Measurements from ENCODE around the gene MICU1.
"Not testable (repeated sequence)": the region's sequence is repeated elsewhere in the genome, so short reads cannot be mapped to it uniquely, and the experiment has no call there.

Gene MICU1

GRCh38 chr10:72337039-72337629 is 288.7 kb downstream of the MICU1 start:
- DNase-seq, result peak; percentile 84

- DNase-seq, result no peak
Measured at GRCh38 chr10:72336259-72337038, 289.4 kb downstream of the MICU1 start.

GRCh38 chr10:72335394-72336258 is 290.3 kb downstream of the MICU1 start:
- no peak for DNase-seq

GRCh38 chr10:72334825-72335393 is 291.0 kb downstream of the MICU1 start:
- no peak for DNase-seq

- no peak for DNase-seq
Measured at GRCh38 chr10:72334196-72334824, 291.6 kb downstream of the MICU1 start.

GRCh38 chr10:72333112-72334015 is 292.5 kb downstream of the MICU1 start:
- DNase-seq, result no peak

GRCh38 chr10:72332423-72333111 is 293.3 kb downstream of the MICU1 start:
- peak; percentile 61 for DNase-seq

GRCh38 chr10:72331575-72332422 is 294.1 kb downstream of the MICU1 start:
- DNase-seq, result peak; percentile 85

GRCh38 chr10:72330069-72330426 is 295.8 kb downstream of the MICU1 start:
- no peak for DNase-seq

GRCh38 chr10:72329290-72330068 is 296.4 kb downstream of the MICU1 start:
- DNase-seq, result no peak

GRCh38 chr10:72328829-72329204 is 297.1 kb downstream of the MICU1 start:
- no peak for DNase-seq

- peak; percentile 84 for DNase-seq
Measured at GRCh38 chr10:72328045-72328828, 297.6 kb downstream of the MICU1 start.

GRCh38 chr10:72326665-72327603 is 298.9 kb downstream of the MICU1 start:
- not testable (repeated sequence) for DNase-seq

GRCh38 chr10:72325243-72326175 is 300.4 kb downstream of the MICU1 start:
- not testable (repeated sequence) for DNase-seq

- DNase-seq, result no peak
Measured at GRCh38 chr10:72323771-72324191, 302.1 kb downstream of the MICU1 start.

All from OCI-M1 (cell line).